ENCODE measurements around the gene DUSP16.

GRCh38 chr12:12440784-12441428 is 121.8 kb downstream of the DUSP16 start:
- TF ChIP-seq, protein P1, sequence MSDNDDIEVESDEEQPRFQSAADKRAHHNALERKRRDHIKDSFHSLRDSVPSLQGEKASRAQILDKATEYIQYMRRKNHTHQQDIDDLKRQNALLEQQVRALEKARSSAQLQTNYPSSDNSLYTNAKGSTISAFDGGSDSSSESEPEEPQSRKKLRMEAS (IDR thresholded peaks at IDR 0.05): no peak
- TF ChIP-seq, protein P2, sequence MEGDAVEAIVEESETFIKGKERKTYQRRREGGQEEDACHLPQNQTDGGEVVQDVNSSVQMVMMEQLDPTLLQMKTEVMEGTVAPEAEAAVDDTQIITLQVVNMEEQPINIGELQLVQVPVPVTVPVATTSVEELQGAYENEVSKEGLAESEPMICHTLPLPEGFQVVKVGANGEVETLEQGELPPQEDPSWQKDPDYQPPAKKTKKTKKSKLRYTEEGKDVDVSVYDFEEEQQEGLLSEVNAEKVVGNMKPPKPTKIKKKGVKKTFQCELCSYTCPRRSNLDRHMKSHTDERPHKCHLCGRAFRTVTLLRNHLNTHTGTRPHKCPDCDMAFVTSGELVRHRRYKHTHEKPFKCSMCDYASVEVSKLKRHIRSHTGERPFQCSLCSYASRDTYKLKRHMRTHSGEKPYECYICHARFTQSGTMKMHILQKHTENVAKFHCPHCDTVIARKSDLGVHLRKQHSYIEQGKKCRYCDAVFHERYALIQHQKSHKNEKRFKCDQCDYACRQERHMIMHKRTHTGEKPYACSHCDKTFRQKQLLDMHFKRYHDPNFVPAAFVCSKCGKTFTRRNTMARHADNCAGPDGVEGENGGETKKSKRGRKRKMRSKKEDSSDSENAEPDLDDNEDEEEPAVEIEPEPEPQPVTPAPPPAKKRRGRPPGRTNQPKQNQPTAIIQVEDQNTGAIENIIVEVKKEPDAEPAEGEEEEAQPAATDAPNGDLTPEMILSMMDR (IDR thresholded peaks at IDR 0.05; ENCODE audit: control extremely low read depth in 1 of 3, insufficient read depth in 1 of 3, low read depth in 1 of 3, low read length in 3 of 3): no peak
- TF ChIP-seq POLR2A (IDR thresholded peaks at IDR 0.05; ENCODE audit: control extremely low read depth in 1 of 2, low read depth in 2 of 2, low read length in 2 of 2) (no peak), CBX8 (IDR thresholded peaks at IDR 0.05; ENCODE audit: borderline replicate concordance, low read depth, low read length) (no peak)
